Measurements from ENCODE around the gene RBM44.

GRCh38 chr2:237798236-237799059, at the start of gene RBM44:
- TF ChIP-seq POLR2A (IDR thresholded peaks at IDR 0.05) (no peak), CTCF (IDR thresholded peaks at IDR 0.05) (no peak)
